CD4-positive, alpha-beta T cell treated with Interferon alpha-2 for 1 hour (primary cell): ENCODE measurements around the gene DOCK3.
"Not testable (repeated sequence)": the region's sequence is repeated elsewhere in the genome, so short reads cannot be mapped to it uniquely, and the experiment has no call there.

Source experiments
- DNase-seq, 2 donors: peaks; one replicate each; pipeline ENCODE4 v3.0.0-alpha.2; 2020 to 2022

DOCK3 gene

GRCh38 chr3:51340989-51341636 lies 666.4 kb downstream of the DOCK3 start:
- no peak for DNase-seq

DNA sequence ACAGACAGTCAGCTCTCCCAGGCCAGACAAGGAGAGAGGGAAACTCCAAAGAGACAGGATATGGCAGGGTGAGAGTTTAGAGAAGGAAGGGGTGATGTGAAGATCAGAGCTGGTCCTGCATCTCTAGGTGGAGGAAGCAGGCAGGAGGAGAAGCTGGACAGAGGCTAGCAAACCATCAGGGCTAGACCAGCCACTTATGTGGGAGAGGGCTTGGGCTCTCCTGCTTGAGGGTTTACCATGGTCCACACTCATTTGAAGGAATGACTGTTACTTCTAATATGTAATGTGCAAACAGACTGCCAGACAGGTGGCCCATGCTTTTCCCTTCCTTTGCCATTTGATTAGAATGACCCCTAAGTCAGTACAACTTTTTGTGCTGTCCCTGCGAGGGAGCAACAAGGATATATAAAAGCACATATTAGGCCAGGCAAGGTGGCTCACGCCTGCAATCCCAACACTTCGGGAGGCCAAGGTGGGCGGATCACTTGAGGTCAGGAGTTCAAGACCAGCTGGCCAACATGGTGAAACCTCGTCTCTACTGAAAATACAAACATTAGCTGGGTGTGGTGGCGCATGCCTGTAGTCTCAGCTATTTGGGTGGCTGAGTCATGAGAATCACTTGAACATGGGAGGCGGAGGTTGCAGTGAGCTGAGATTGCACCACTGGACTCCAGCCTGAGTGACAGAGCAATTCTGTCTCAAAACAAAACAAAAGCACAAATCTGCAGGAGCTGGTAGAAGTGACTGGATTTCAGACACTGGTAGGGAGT lies 669.4 kb downstream of the DOCK3 start:
- DNase-seq, result no peak

GRCh38 chr3:51350751-51351150 lies 676.0 kb downstream of the DOCK3 start:
- DNase-seq, result no peak

GRCh38 chr3:51353131-51353530 lies 678.4 kb downstream of the DOCK3 start:
- DNase-seq, result no peak

DNA sequence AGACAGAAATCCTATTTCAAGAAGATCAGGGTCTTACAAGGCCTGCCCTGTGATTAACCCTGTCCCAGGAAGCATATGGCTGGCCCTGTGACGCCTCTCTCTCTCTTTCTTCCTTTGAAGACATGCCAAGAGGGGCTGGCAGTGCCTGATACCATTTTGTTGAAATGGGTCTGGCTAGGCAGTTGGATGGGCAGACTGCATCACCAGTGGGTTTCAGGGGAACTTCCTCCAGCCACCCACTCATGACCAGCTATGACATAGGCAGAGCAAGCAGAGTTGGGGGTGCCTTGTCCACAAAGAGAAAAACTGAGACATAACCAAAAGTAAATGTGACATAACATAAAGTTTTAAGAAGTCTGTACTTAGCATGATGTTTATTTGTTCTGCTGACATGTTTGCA lies 679.0 kb downstream of the DOCK3 start:
- DNase-seq, result no peak

GRCh38 chr3:51354172-51354571 lies 679.4 kb downstream of the DOCK3 start:
- DNase-seq, result no peak

DNA sequence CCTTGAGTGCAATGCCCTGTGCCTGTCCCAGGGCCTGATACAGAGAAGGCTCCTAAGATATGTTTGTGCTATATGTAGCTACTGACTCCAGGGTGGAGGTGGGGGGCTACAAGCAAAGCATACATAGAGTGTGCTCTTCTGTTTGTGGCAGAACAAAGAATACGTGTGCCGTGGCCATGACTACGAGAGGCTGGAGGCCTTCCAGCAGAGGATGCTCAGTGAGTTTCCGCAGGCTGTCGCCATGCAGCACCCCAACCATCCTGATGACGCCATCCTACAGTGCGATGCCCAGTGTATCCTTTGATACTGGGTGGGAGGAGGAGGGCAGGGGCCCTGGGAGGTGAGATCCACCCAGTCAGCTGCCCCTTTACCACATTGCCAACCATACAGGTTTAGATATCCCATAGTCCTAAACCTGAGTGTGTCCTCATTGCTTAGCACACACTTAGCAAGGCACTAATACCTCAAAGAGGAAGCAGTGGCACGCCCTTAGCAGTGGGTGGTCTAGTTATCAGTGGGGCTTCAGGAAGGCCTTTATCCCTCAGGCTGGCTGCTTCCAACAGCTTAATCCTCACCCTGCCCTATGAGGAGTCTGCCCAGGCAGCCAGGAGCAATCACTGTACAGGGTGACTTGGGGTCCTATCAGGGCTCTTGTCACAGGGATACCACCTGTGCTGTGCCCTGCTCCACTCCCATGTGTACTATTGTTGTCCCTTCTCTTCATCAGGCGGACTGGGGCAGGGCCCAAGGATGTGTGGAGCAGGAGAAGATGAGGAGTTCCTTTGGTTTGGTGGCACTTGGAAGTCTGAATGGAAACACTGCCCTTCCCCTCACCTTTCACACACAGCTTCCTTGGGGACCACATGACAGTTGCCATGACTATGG lies 680.2 kb downstream of the DOCK3 start:
- no peak for DNase-seq

GRCh38 chr3:51355891-51356578 lies 681.3 kb downstream of the DOCK3 start:
- no peak for DNase-seq

- no peak for DNase-seq
Measured at GRCh38 chr3:51357856-51358255, 683.1 kb downstream of the DOCK3 start.

DNA sequence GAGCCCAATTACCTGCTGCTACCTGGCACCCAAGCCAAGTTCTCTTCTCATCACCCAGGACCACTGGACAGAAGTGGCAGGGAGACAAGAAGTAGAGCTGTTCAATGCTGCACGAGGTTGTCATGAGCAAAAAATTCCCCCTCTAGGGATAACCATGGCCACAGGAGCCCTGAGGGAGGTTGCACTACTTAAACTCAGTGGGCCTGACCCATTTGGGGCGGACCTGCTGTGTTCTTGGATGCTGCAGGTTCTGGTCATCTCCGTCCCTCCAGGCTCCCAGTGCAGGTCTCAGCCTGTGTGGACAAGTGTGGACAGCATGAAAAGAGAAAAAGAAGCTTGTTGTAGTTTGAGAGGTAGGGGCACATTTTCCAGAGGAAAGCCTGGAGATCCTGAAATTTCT lies 684.3 kb downstream of the DOCK3 start:
- DNase-seq, result no peak

DNA sequence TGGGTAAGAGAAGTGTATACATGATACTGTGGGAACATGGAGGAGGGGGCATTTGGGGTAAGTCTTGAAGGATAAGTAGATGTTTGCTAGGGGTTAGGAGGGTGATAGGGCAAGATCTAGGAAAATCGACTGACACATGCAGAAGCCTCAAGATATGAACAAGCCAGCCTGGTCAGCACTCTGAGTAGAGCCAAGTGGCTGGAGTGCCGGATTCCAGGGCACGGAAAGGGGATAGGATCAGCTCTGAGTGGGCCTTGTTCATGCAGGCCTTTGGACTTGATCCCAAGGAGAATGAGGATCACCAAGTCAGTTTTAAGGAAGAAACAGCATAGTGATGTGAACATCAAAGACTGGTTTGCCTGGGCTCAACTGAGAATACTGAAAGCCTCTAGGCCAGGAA lies 686.1 kb downstream of the DOCK3 start:
- no peak for DNase-seq

DNA sequence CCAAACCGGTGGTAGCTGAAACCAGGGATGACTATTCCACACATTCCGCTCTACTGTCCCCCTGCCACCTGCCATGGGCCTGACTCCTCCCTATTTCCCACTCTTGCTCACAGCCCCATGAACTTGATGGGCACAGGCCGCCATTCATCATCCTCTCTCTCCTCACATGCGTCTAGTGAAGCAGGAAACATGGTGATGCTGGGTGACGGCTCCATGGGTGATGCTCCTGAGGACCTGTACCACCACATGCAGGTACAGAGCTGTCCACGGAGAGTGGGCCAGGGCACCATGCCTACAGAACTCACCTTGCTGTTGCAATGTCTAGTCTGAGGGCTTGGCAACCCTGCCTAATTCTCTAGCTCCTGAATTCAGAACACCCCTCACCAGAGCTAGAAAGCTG lies 687.0 kb downstream of the DOCK3 start:
- DNase-seq, result no peak

DNA sequence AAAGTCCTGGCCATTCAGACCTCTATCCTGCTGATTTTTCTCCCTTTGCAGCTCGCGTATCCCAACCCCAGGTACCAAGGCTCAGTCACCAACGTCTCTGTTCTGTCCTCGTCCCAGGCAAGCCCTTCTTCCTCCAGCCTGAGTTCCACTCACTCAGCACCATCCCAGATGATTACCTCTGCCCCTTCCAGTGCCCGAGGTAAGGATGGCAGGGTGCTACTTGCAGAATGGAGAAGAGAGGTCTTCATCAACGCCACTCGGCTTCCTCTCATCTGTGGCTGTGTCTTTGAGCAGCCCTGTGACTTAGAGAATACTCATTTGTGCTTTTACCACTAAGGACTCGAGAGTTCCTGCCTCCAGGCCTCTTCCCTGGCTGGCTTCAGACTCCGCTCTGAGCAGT lies 687.7 kb downstream of the DOCK3 start:
- DNase-seq, result no peak

DNA sequence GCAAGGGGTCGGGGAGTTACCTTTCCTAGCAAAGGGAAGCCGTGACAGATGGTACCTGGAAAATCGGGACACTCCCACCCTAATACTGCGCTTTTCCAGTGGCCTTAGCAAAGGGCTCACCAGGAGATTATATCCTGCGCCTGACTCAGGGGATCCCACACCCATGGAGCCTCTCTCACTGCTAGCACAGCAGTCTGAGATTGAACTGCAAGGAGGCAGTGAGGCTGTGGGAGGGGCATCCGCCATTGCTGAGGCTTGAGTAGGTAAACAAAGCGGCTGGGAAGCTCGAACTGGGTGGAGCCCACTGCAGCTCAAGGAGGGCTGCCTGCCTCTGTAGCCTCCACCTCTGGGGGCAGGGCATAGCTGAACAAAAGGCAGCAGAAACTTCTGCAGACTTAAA lies 693.5 kb downstream of the DOCK3 start:
- not testable (repeated sequence) for DNase-seq

- DNase-seq, result peak; percentile 45 to 76
Measured at GRCh38 chr3:51371943-51372557, 697.3 kb downstream of the DOCK3 start.

GRCh38 chr3:51373658-51374421 lies 699.1 kb downstream of the DOCK3 start:
- no peak for DNase-seq

GRCh38 chr3:51374456-51374855 lies 699.7 kb downstream of the DOCK3 start:
- no peak for DNase-seq

DNA sequence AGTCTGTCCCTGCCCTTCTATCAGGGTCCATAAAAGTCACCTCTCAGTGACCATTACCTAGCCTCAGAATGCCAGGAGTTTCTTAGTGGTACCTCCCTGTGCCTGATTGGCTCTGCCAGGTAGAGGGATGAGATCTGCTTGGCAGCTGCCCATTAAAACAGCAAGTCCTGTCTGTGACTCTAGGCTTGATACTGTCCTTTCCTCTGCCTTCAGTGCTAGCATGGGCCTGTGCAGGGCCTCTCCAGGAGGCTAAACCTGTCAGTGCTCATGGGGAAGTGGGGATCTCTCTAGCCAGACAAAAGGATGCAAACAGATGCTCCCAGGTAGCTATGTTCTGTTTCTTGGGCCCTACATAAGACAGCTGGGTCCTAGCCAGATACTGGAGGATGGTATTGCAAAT lies 700.4 kb downstream of the DOCK3 start:
- DNase-seq, result no peak

DNA sequence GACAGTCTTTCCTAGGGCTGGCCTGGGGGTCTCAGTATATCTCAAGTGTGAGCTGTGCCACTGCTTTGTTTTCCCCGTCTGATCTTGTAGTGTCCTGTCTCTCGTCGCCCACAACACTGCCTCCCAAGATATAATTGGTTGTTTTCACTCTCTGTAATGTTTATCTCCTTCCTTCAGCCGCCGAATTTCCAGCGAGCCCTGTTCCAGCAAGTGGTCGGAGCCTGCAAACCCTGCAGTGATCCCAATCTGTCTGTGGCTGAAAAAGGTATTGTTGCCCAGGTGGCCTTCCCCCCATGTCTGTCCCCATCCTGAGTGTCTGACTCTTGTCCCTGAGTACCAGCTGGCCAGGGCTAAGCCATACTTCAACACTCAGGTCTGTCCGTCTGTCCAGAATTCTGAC lies 700.8 kb downstream of the DOCK3 start:
- no peak for DNase-seq

DNA sequence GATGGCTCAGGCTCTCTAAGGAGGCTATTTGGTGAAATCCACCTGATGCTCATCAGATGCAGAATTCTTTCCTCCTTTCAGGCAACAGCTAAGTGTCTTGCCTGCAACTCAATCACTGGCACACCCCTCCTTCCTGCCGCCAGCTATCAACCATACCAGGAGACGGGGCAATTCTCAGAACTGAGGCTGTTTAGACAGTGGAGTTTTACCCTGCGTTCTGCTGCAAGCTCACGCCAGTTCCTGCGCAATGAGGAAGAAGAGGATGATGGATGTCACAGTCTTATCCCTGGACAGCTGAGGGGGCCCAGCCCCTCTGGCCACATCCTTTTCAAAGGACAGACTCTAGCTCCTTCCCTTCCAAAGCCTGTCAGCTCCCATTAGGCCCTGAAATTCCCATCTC lies 703.3 kb downstream of the DOCK3 start:
- no peak for DNase-seq

- DNase-seq, result no peak
Measured at GRCh38 chr3:51378726-51379125, 704.0 kb downstream of the DOCK3 start.

GRCh38 chr3:51379301-51379700 lies 704.6 kb downstream of the DOCK3 start:
- DNase-seq, result no peak
